ENCODE results near the gene FHOD3. TPM values are rescaled to one million over a fixed set of nuclear protein-coding genes. Genes with fewer than 3 reads are reported as not detected.

Gene FHOD3
- total and polyA plus RNA-seq, 11 donors, result 109 to 532 (median 262) TPM

- peak in 2 of 4 donors; percentile 23 to 63 for ATAC-seq
- DNase-seq, result no peak
- H3K4me3 ChIP-seq, result no peak overlapping the region
- H3K36me3 ChIP-seq, result no peaks in the 10 kb centered on the region
- H3K4me1 ChIP-seq, result peaks cover 0 to 70% (median 15%) of the 10 kb centered on the region in 12 donors
- no peak for TF ChIP-seq CTCF (IDR thresholded peaks at IDR 0.05)
- no peak for TF ChIP-seq POLR2A (IDR thresholded peaks at IDR 0.05)
- H3K27me3 ChIP-seq, result no peaks in the 10 kb centered on the region
- H3K9me3 ChIP-seq, result peaks cover 0 to 21% (median 6%) of the 10 kb centered on the region in 12 donors
- WGBS, 4 donors, result 36 to 50% (median 49%) methylated on average over 4 of the region's 4 CpGs
- intact Hi-C loops (cut with DNase I), result loop anchor here in 2 of 10 donors (5.0 to 10.0 kb wide), 2 partner anchors 142 to 145 kb away; no protein-coding TSS in a partner anchor
- peak overlapping the region in 6 of 12 donors; percentile 38 to 83 (median 60) for H3K27ac ChIP-seq
Measured at GRCh38 chr18:36322734-36323133, 25.2 kb downstream of the FHOD3 start.

DNA sequence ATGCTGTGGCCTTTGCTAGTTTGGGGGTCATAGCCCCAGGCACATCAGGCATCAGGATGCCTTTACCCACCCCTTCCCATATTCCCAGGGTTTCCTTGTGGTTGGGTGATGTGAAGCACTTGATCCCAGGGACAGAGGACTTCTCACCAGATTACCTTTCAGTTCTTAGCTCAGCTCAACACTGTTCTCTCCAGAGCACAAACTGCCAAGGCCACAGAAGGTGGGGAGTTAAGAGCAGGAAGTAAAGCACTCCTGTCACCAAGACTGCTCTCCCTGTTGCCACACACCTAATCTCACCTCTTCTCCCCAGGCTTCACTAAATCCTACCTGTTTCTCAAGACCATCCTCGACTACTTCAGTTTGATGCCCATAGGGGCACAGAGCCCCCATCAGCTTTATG lies 25.9 kb downstream of the FHOD3 start:
- no peak for TF ChIP-seq POLR2A (IDR thresholded peaks at IDR 0.05)
- TF ChIP-seq CTCF (IDR thresholded peaks at IDR 0.05), result no peak
- 45 to 61% (median 48%) methylated on average over 1 of the region's 1 CpG for WGBS, 4 donors
- Histone ChIP-seq H3K36me3 (no peaks in the 10 kb centered on the region), H3K4me3 (no peak overlapping the region), H3K4me1 (peaks cover 0 to 77% (median 18%) of the 10 kb centered on the region in 12 donors), H3K27ac (peak overlapping the region in 7 of 12 donors; percentile 38 to 83 (median 58)), H3K9me3 (peaks cover 0 to 15% (median 3%) of the 10 kb centered on the region in 12 donors), H3K27me3 (no peaks in the 10 kb centered on the region)
- ATAC-seq, result no peak
- intact Hi-C loops (cut with DNase I), result loop anchor here in 2 of 10 donors (5.0 to 10.0 kb wide), 2 partner anchors 141 to 144 kb away; no protein-coding TSS in a partner anchor
- DNase-seq, result no peak

- intact Hi-C loops (cut with DNase I), result loop anchor here in 1 of 10 donors (10.0 kb wide), 1 partner anchor 139 kb away; no protein-coding TSS in a partner anchor
- 28 to 50% (median 37%) methylated on average over 1 of the region's 1 CpG for WGBS, 4 donors
- Histone ChIP-seq H3K36me3 (no peaks in the 10 kb centered on the region), H3K27me3 (no peaks in the 10 kb centered on the region), H3K4me1 (peaks cover 0 to 91% (median 20%) of the 10 kb centered on the region in 12 donors), H3K9me3 (no peaks in the 10 kb centered on the region), H3K4me3 (no peak overlapping the region), H3K27ac (peak overlapping the region in 11 of 12 donors; percentile 1 to 91 (median 64))
- ATAC-seq (no peak), DNase-seq (no peak)
- TF ChIP-seq POLR2A (IDR thresholded peaks at IDR 0.05) (no peak), CTCF (IDR thresholded peaks at IDR 0.05) (no peak)
Measured at GRCh38 chr18:36325846-36326245, 28.3 kb downstream of the FHOD3 start.

DNA sequence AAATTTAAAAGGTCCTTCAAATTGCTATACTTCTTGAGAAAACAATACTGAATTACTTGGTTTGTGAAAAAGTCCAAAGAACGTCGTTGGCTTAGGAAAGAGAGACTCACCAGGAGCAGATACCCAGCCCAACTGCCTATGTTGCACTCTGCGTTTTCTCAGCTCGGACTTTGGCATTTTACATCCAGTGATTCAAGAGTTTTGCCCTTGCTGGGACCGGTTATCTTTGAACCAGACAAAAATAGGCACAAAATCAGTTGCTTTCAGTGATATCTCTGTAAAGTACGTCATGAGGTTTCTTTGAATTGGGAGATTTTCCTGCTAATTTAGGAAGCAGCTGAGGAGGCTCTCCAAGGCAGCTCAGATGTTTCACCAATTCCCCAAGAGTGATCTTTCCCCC lies 29.3 kb downstream of the FHOD3 start:
- intact Hi-C loops (cut with DNase I), result loop anchor here in 1 of 10 donors (10.0 kb wide), 1 partner anchor 138 kb away; no protein-coding TSS in a partner anchor
- DNase-seq (no peak), ATAC-seq (peak; percentile 53 to 76 (median 65))
- no peaks in the 10 kb centered on the region for H3K36me3 ChIP-seq
- H3K4me1 ChIP-seq, result peaks cover 0 to 91% (median 20%) of the 10 kb centered on the region in 12 donors
- TF ChIP-seq CTCF (IDR thresholded peaks at IDR 0.05) (no peak), POLR2A (IDR thresholded peaks at IDR 0.05) (no peak)
- H3K27me3 ChIP-seq, result no peaks in the 10 kb centered on the region
- 17 to 37% (median 22%) methylated on average over 6 of the region's 6 CpGs for WGBS, 4 donors
- no peaks in the 10 kb centered on the region for H3K9me3 ChIP-seq
- H3K27ac ChIP-seq, result peak overlapping the region in 11 of 12 donors; percentile 41 to 91 (median 69)
- no peak overlapping the region for H3K4me3 ChIP-seq
